Common myeloid progenitor, CD34-positive (primary cell): ENCODE data around the gene ISG15.
"Not testable (repeated sequence)": the region's sequence is repeated elsewhere in the genome, so short reads cannot be mapped to it uniquely, and the experiment has no call there.

Experiments used
- CTCF ChIA-PET: fragments of 350-600 bp; sonication (Branson Sonifier 250); formaldehyde crosslinking; loops from one replicate; lab custom pipeline; 2021; ENCODE audit warnings: antibody characterized with exemption; lab: Charles Lee
- POLR2A ChIA-PET: fragments of 350-600 bp; sonication (Branson Sonifier 250); formaldehyde crosslinking; loops from one replicate; lab custom pipeline; 2021; ENCODE audit warnings: antibody characterized with exemption; lab: Charles Lee
- DNase-seq, 3 donors: peaks; one replicate each; pipeline versions ENCODE4 v3.0.0 to v3.0.0-alpha.2; 2013
- H3K27ac ChIP-seq, 2 experiments: 1 replicate in 1 of 2; 2 replicates in 1 of 2; pipeline ENCODE4 v1.7.0; 2013; ENCODE audit warnings: inconsistent platforms in 2 of 2, low read length in 2 of 2, mild to moderate bottlenecking in 2 of 2, low read depth in 1 of 2, moderate library complexity in 1 of 2; ENCODE audit not compliant: severe bottlenecking in 2 of 2, insufficient read depth in 1 of 2, poor library complexity in 1 of 2
- H3K27me3 ChIP-seq, 5 experiments: replicated peaks in 2 of 5; 1 replicate in 3 of 5; 2 replicates in 2 of 5; pipeline versions ENCODE4 v1.6.1 to v1.7.0; 2013; ENCODE audit warnings: low read length in 4 of 5, mild to moderate bottlenecking in 2 of 5, moderate library complexity in 2 of 5, inconsistent platforms in 1 of 5; ENCODE audit not compliant: insufficient read depth in 5 of 5, control insufficient read depth in 4 of 5
- H3K36me3 ChIP-seq, 4 experiments: 1 replicate in 2 of 4; 2 replicates in 2 of 4; pipeline versions ENCODE4 v1.6.1 to v1.7.0; 2013; ENCODE audit warnings: low read length in 3 of 4, control low read depth in 1 of 4, mild to moderate bottlenecking in 1 of 4; ENCODE audit not compliant: control insufficient read depth in 4 of 4, insufficient read depth in 4 of 4
- H3K4me1 ChIP-seq, 4 experiments: 1 replicate in 3 of 4; 2 replicates in 1 of 4; pipeline versions ENCODE4 v1.6.1 to v1.7.1; 2013; ENCODE audit warnings: low read length in 3 of 4, mild to moderate bottlenecking in 3 of 4, control low read depth in 1 of 4, inconsistent platforms in 1 of 4, moderate library complexity in 1 of 4; ENCODE audit not compliant: control insufficient read depth in 4 of 4, insufficient read depth in 4 of 4; ENCODE audit errors: control extremely low read depth in 1 of 4
- H3K4me3 ChIP-seq, 7 experiments: 1 replicate in 4 of 7; 2 replicates in 3 of 7; pipeline versions ENCODE4 v1.5.1 to v1.7.0; 2013; ENCODE audit warnings: mild to moderate bottlenecking in 7 of 7, low read length in 6 of 7, moderate library complexity in 6 of 7, inconsistent platforms in 2 of 7, low read depth in 2 of 7, control low read depth in 1 of 7; ENCODE audit not compliant: insufficient read depth in 4 of 7, control insufficient read depth in 1 of 7; ENCODE audit errors: extremely low read depth in 1 of 7
- H3K9me3 ChIP-seq, 5 experiments: 1 replicate in 4 of 5; 2 replicates in 1 of 5; pipeline versions ENCODE4 v1.6.1 to v1.7.1; 2013; ENCODE audit warnings: low read length in 4 of 5, mild to moderate bottlenecking in 2 of 5, inconsistent platforms in 1 of 5, low read depth in 1 of 5, moderate library complexity in 1 of 5; ENCODE audit not compliant: control insufficient read depth in 4 of 5, insufficient read depth in 2 of 5; ENCODE audit errors: control extremely low read depth in 1 of 5
- WGBS: methylation state at CpG from one replicate; pipeline ENCODE4 v1.1.5; 2013; ENCODE audit not compliant: insufficient coverage; 5-methylcytosine and 5-hydroxymethylcytosine counted together

ISG15 gene

GRCh38 chr1:975896-976683, 37.2 kb upstream of the ISG15 start:
- ChIA-PET CTCF (interaction anchor here (0.6 to 3.1 kb wide), 9 partner anchors 9 to 107 kb away, joined by 3 to 12 read pairs (median 4); no protein-coding TSS in a partner anchor), POLR2A (interaction anchor here (1.0 kb wide), 1 partner anchor 9 kb away, joined by 3 read pairs; the partner anchor contains the start of gene PLEKHN1)
- Histone ChIP-seq H3K4me1 (peaks cover 0 to 8% (median 7%) of the 10 kb centered on the region in 4 experiments), H3K27me3 (peaks cover 0 to 40% (median 8%) of the 10 kb centered on the region in 5 experiments), H3K27ac (no peak overlapping the region), H3K4me3 (peak overlapping the region in 3 of 7 experiments; percentile 38 to 67 (median 50)), H3K36me3 (no peaks in the 10 kb centered on the region), H3K9me3 (no peaks in the 10 kb centered on the region)
- WGBS, result 10% methylated on average over 30 of the region's 40 CpGs
- peak; percentile 61 to 71 (median 65) for DNase-seq

DNA sequence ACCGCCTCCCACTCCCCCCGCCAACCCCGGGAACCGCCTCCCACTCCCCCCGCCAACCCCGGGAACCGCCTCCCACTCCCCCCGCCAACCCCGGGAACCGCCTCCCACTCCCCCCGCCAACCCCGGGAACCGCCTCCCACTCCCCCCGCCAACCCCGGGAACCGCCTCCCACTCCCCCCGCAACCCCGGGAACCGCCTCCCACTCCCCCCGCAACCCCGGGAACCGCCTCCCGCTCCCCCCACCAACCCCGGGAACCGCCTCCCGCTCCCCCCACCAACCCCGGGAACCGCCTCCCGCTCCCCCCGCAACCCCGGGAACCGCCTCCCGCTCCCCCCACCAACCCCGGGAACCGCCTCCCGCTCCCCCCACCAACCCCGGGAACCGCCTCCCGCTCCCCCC, 36.5 kb upstream of the ISG15 start:
- H3K4me1 ChIP-seq, H3K9me3 ChIP-seq, H3K4me3 ChIP-seq, DNase-seq, H3K36me3 ChIP-seq, H3K27ac ChIP-seq: not testable (repeated sequence)
- peaks cover 0 to 36% (median 4%) of the 10 kb centered on the region in 5 experiments for H3K27me3 ChIP-seq
- no CpG with 5 or more reads among the region's 39 CpGs for WGBS
- ChIA-PET CTCF (interaction anchor here (0.6 to 3.1 kb wide), 7 partner anchors 21 to 107 kb away, joined by 3 to 12 read pairs (median 5); no protein-coding TSS in a partner anchor), POLR2A (interaction anchor here (1.0 kb wide), 1 partner anchor 10 kb away, joined by 3 read pairs; the partner anchor contains the start of gene PLEKHN1)

- ChIA-PET POLR2A (no interaction called here), CTCF (interaction anchor here (6.5 kb wide), 1 partner anchor 15 kb away, joined by 58 read pairs; no protein-coding TSS in a partner anchor)
- peak in 1 of 3 donors; percentile 27 for DNase-seq
- Histone ChIP-seq H3K27ac (no peak overlapping the region), H3K4me3 (no peak overlapping the region), H3K4me1 (peaks cover 0 to 8% (median 7%) of the 10 kb centered on the region in 4 experiments), H3K9me3 (no peaks in the 10 kb centered on the region), H3K27me3 (peaks cover 0 to 40% (median 3%) of the 10 kb centered on the region in 5 experiments), H3K36me3 (no peaks in the 10 kb centered on the region)
- WGBS, result 95% methylated on average over 24 of the region's 44 CpGs
These were observed 35.0 kb upstream of the ISG15 start for GRCh38 chr1:978069-978834.

- ChIA-PET POLR2A (interaction anchor here (0.6 kb wide), 1 partner anchor 1070 kb away, joined by 3 read pairs; no protein-coding TSS in a partner anchor), CTCF (interaction anchor here (6.5 kb wide), 1 partner anchor 14 kb away, joined by 58 read pairs; no protein-coding TSS in a partner anchor)
- Histone ChIP-seq H3K27me3 (peaks cover 0 to 42% (median 2%) of the 10 kb centered on the region in 5 experiments), H3K27ac (no peak overlapping the region), H3K36me3 (no peaks in the 10 kb centered on the region), H3K4me1 (peaks cover 0 to 8% (median 7%) of the 10 kb centered on the region in 4 experiments), H3K9me3 (no peaks in the 10 kb centered on the region), H3K4me3 (no peak overlapping the region)
- no peak for DNase-seq
- 94% methylated on average over 53 of the region's 60 CpGs for WGBS
These were observed 34.2 kb upstream of the ISG15 start for GRCh38 chr1:978835-979743.

DNA sequence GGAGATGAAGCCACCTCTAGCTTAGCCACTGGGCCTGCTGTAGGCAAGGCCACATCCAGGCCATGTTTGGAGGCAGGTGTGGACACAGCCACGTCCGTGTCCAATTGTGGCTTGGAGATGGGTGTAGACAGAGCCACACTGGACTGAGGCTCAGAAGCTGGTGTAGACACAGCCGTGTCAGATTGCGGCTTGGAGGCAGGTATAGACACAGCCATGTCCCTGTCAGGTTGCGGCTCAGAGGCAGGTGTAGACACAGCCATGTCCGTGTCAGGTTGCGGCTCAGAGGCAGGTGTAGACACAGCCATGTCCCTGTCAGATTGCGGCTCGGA, 33.6 kb upstream of the ISG15 start:
- POLR2A ChIA-PET, result interaction anchor here (0.6 kb wide), 1 partner anchor 1070 kb away, joined by 3 read pairs; no protein-coding TSS in a partner anchor
- CTCF ChIA-PET, result interaction anchor here (6.5 kb wide), 1 partner anchor 13 kb away, joined by 58 read pairs; no protein-coding TSS in a partner anchor
- WGBS, result 96% methylated on average over 9 of the region's 9 CpGs
- no peaks in the 10 kb centered on the region for H3K9me3 ChIP-seq
- no peak for DNase-seq
- H3K36me3 ChIP-seq, result no peaks in the 10 kb centered on the region
- H3K4me1 ChIP-seq, result peaks cover 0 to 10% (median 7%) of the 10 kb centered on the region in 4 experiments
- peaks cover 0 to 39% (median 2%) of the 10 kb centered on the region in 5 experiments for H3K27me3 ChIP-seq
- no peak overlapping the region for H3K4me3 ChIP-seq
- H3K27ac ChIP-seq, result no peak overlapping the region

- DNase-seq, result no peak
- Histone ChIP-seq H3K27me3 (peaks cover 0 to 40% (median 4%) of the 10 kb centered on the region in 5 experiments), H3K36me3 (no peaks in the 10 kb centered on the region), H3K4me3 (no peak overlapping the region), H3K4me1 (peaks cover 0 to 10% (median 7%) of the 10 kb centered on the region in 4 experiments), H3K9me3 (no peaks in the 10 kb centered on the region), H3K27ac (no peak overlapping the region)
- CTCF ChIA-PET, result interaction anchor here (0.9 to 6.5 kb wide), 5 partner anchors 13 to 83 kb away, joined by 3 to 58 read pairs (median 5); no protein-coding TSS in a partner anchor
- POLR2A ChIA-PET, result no interaction called here
- WGBS, result 92% methylated on average over 11 of the region's 13 CpGs
These were observed 33.1 kb upstream of the ISG15 start for GRCh38 chr1:980137-980571.
